ENCODE data around the gene SPECC1.

SPECC1 gene

GRCh38 chr17:20313891-20314290, 304.7 kb downstream of the SPECC1 start:
- H3K4me3 ChIP-seq (ENCODE audit: insufficient read depth in 1 of 2, low read depth in 1 of 2, low read length in 2 of 2), result no peak overlapping the region
- no peak overlapping the region for H3K4me2 ChIP-seq (ENCODE audit: low read length, poor library complexity, severe bottlenecking)
- H2BK12ac ChIP-seq (ENCODE audit: low read length in 2 of 2), result no peak overlapping the region
- H2AFZ ChIP-seq (ENCODE audit: low read depth, low read length), result no peak overlapping the region
- no peak overlapping the region for H2BK5ac ChIP-seq (ENCODE audit: low read depth, low read length, poor library complexity, severe bottlenecking)
- no peak overlapping the region for H4K8ac ChIP-seq (ENCODE audit: low read length)
- H3K4me1 ChIP-seq (ENCODE audit: control insufficient read depth, insufficient read depth, low read depth, low read length), result peaks cover 4% of the 10 kb centered on the region
- no peak overlapping the region for H3K18ac ChIP-seq (ENCODE audit: low read depth in 1 of 2, low read length in 2 of 2)
- peaks cover 1 to 39% of the 10 kb centered on the region in 2 experiments for H3K36me3 ChIP-seq (ENCODE audit: control insufficient read depth in 1 of 2, insufficient read depth in 2 of 2, low read depth in 1 of 2, low read length in 2 of 2)
- no peak overlapping the region for H2AK5ac ChIP-seq (ENCODE audit: low read length, severe bottlenecking)
- H3K4ac ChIP-seq (ENCODE audit: low read depth in 1 of 2, low read length in 2 of 2), result no peak overlapping the region
- H2BK120ac ChIP-seq (ENCODE audit: low read depth, low read length), result no peak overlapping the region
- no peaks in the 10 kb centered on the region for H3K27me3 ChIP-seq (ENCODE audit: control insufficient read depth in 1 of 2, insufficient read depth in 1 of 2, low read length in 2 of 2)
- H3K79me1 ChIP-seq (replicated peaks; ENCODE audit: low read length, poor library complexity, severe bottlenecking), result no peaks in the 10 kb centered on the region
- no peak overlapping the region for H3K9ac ChIP-seq (ENCODE audit: low read length)
- no peak overlapping the region for H3K14ac ChIP-seq (ENCODE audit: low read length in 2 of 2)
- WGBS, result 92% methylated on average over 7 of the region's 7 CpGs
- no peak overlapping the region for H3K23ac ChIP-seq (ENCODE audit: low read length in 2 of 2)
- DNase-seq, result no peak
- H3K27ac ChIP-seq (ENCODE audit: low read length, poor library complexity, severe bottlenecking), result no peak overlapping the region
- H3K9me3 ChIP-seq (ENCODE audit: control insufficient read depth, low read length), result peaks cover 5% of the 10 kb centered on the region
- no peak overlapping the region for H2BK15ac ChIP-seq (ENCODE audit: low read depth, poor library complexity, severe bottlenecking)
- H4K91ac ChIP-seq (ENCODE audit: low read length), result no peak overlapping the region

DNA sequence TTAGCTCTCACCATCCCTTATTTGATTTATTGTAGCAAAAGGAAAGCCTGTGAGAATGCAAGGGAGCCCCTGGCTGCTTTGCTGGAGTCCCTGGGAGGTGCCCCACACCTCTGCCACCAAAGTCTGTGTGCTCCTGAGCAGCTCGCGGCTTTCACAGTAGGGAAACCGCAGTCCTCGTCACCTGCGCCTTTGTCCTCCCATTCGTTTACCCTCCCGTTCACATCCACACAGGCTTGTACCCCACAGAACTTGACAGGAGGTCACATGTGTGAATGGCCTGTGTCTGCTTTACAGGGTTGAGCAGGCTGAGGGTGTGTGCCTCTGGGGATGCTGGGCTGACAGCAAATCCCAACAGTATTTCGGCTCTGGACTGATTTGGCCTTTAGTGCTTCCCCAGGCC, 305.7 kb downstream of the SPECC1 start:
- no peak overlapping the region for H3K4me2 ChIP-seq (ENCODE audit: low read length, poor library complexity, severe bottlenecking)
- H4K91ac ChIP-seq (ENCODE audit: low read length), result no peak overlapping the region
- no peak overlapping the region for H3K14ac ChIP-seq (ENCODE audit: low read length in 2 of 2)
- H2BK15ac ChIP-seq (ENCODE audit: low read depth, poor library complexity, severe bottlenecking), result no peak overlapping the region
- no peak overlapping the region for H3K23ac ChIP-seq (ENCODE audit: low read length in 2 of 2)
- no peak overlapping the region for H3K18ac ChIP-seq (ENCODE audit: low read depth in 1 of 2, low read length in 2 of 2)
- no peak overlapping the region for H2AK5ac ChIP-seq (ENCODE audit: low read length, severe bottlenecking)
- H2BK5ac ChIP-seq (ENCODE audit: low read depth, low read length, poor library complexity, severe bottlenecking), result no peak overlapping the region
- peaks cover 4% of the 10 kb centered on the region for H3K4me1 ChIP-seq (ENCODE audit: control insufficient read depth, insufficient read depth, low read depth, low read length)
- no peak overlapping the region for H3K27ac ChIP-seq (ENCODE audit: low read length, poor library complexity, severe bottlenecking)
- no peaks in the 10 kb centered on the region for H3K9me3 ChIP-seq (ENCODE audit: control insufficient read depth, low read length)
- no peak overlapping the region for H3K9ac ChIP-seq (ENCODE audit: low read length)
- H3K36me3 ChIP-seq (ENCODE audit: control insufficient read depth in 1 of 2, insufficient read depth in 2 of 2, low read depth in 1 of 2, low read length in 2 of 2), result peaks cover 0 to 39% of the 10 kb centered on the region in 2 experiments
- no peak overlapping the region for H4K8ac ChIP-seq (ENCODE audit: low read length)
- H2AFZ ChIP-seq (ENCODE audit: low read depth, low read length), result no peak overlapping the region
- H2BK12ac ChIP-seq (ENCODE audit: low read length in 2 of 2), result no peak overlapping the region
- DNase-seq, result no peak
- H3K27me3 ChIP-seq (ENCODE audit: control insufficient read depth in 1 of 2, insufficient read depth in 1 of 2, low read length in 2 of 2), result no peaks in the 10 kb centered on the region
- H3K4me3 ChIP-seq (ENCODE audit: insufficient read depth in 1 of 2, low read depth in 1 of 2, low read length in 2 of 2), result no peak overlapping the region
- H3K79me1 ChIP-seq (replicated peaks; ENCODE audit: low read length, poor library complexity, severe bottlenecking), result no peaks in the 10 kb centered on the region
- no peak overlapping the region for H2BK120ac ChIP-seq (ENCODE audit: low read depth, low read length)
- WGBS, result 95% methylated on average over 8 of the region's 8 CpGs
- no peak overlapping the region for H3K4ac ChIP-seq (ENCODE audit: low read depth in 1 of 2, low read length in 2 of 2)

DNA sequence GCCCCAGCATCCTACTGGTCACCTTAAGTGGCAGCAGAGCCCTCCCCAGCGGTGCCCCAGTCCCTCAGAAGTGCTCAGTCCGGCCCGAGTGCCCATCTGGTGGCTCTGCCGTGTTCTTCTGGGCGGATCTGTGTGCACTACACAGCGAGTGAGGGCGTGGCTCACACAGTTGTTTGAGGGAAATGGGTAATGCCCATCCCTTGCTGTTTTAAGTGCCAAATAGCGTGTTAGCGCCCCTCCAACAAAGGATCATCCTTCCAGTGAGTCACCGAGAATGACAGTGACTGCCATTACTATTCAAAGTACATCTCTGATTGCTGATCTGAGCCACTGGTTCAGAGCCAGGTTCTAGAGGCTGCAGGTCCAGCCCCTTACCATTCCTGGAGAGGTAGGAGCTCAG, 306.2 kb downstream of the SPECC1 start:
- Histone ChIP-seq H2BK12ac (ENCODE audit: low read length in 2 of 2) (no peak overlapping the region), H3K4me2 (ENCODE audit: low read length, poor library complexity, severe bottlenecking) (no peak overlapping the region), H4K91ac (ENCODE audit: low read length) (no peak overlapping the region), H3K79me1 (replicated peaks; ENCODE audit: low read length, poor library complexity, severe bottlenecking) (no peaks in the 10 kb centered on the region), H3K36me3 (ENCODE audit: control insufficient read depth in 1 of 2, insufficient read depth in 2 of 2, low read depth in 1 of 2, low read length in 2 of 2) (peaks cover 0 to 38% of the 10 kb centered on the region in 2 experiments), H2AK5ac (ENCODE audit: low read length, severe bottlenecking) (no peak overlapping the region), H2BK15ac (ENCODE audit: low read depth, poor library complexity, severe bottlenecking) (no peak overlapping the region), H3K23ac (ENCODE audit: low read length in 2 of 2) (no peak overlapping the region), H3K9ac (ENCODE audit: low read length) (no peak overlapping the region), H3K4ac (ENCODE audit: low read depth in 1 of 2, low read length in 2 of 2) (no peak overlapping the region), H3K27me3 (ENCODE audit: control insufficient read depth in 1 of 2, insufficient read depth in 1 of 2, low read length in 2 of 2) (no peaks in the 10 kb centered on the region), H3K27ac (ENCODE audit: low read length, poor library complexity, severe bottlenecking) (no peak overlapping the region), H3K9me3 (ENCODE audit: control insufficient read depth, low read length) (no peaks in the 10 kb centered on the region), H4K8ac (ENCODE audit: low read length) (no peak overlapping the region), H3K4me1 (ENCODE audit: control insufficient read depth, insufficient read depth, low read depth, low read length) (peaks cover 4% of the 10 kb centered on the region), H3K14ac (ENCODE audit: low read length in 2 of 2) (no peak overlapping the region), H2BK120ac (ENCODE audit: low read depth, low read length) (no peak overlapping the region), H2AFZ (ENCODE audit: low read depth, low read length) (no peak overlapping the region), H3K4me3 (ENCODE audit: insufficient read depth in 1 of 2, low read depth in 1 of 2, low read length in 2 of 2) (no peak overlapping the region), H3K18ac (ENCODE audit: low read depth in 1 of 2, low read length in 2 of 2) (no peak overlapping the region), H2BK5ac (ENCODE audit: low read depth, low read length, poor library complexity, severe bottlenecking) (no peak overlapping the region)
- 94% methylated on average over 10 of the region's 10 CpGs for WGBS
- DNase-seq, result no peak

DNA sequence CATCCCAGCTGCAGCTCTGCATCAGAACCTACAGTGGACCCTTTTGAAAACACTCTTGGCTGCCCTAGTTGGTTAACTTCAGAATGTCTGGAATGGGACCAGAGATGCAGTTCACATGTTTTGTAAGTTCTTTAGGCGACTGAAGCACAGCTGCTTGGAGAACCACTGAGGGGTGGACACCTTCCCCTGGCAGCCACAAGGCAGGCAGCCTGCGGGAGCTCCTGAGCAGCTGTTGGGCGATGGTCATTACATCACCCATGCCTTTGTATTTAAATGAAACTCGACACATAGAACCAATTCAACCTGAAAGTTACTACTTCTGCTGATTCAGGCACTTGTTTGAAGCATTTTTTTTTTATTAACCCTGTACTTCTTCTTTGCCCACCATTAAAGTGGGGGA, 306.7 kb downstream of the SPECC1 start:
- no peak overlapping the region for H3K23ac ChIP-seq (ENCODE audit: low read length in 2 of 2)
- H3K79me1 ChIP-seq (replicated peaks; ENCODE audit: low read length, poor library complexity, severe bottlenecking), result no peaks in the 10 kb centered on the region
- no peak overlapping the region for H3K4me3 ChIP-seq (ENCODE audit: insufficient read depth in 1 of 2, low read depth in 1 of 2, low read length in 2 of 2)
- no peak overlapping the region for H2BK15ac ChIP-seq (ENCODE audit: low read depth, poor library complexity, severe bottlenecking)
- H3K14ac ChIP-seq (ENCODE audit: low read length in 2 of 2), result no peak overlapping the region
- H4K8ac ChIP-seq (ENCODE audit: low read length), result no peak overlapping the region
- peaks cover 6% of the 10 kb centered on the region for H3K4me1 ChIP-seq (ENCODE audit: control insufficient read depth, insufficient read depth, low read depth, low read length)
- H3K9ac ChIP-seq (ENCODE audit: low read length), result no peak overlapping the region
- no peaks in the 10 kb centered on the region for H3K27me3 ChIP-seq (ENCODE audit: control insufficient read depth in 1 of 2, insufficient read depth in 1 of 2, low read length in 2 of 2)
- no peak overlapping the region for H3K18ac ChIP-seq (ENCODE audit: low read depth in 1 of 2, low read length in 2 of 2)
- 98% methylated on average over 3 of the region's 4 CpGs for WGBS
- DNase-seq, result no peak
- H3K36me3 ChIP-seq (ENCODE audit: control insufficient read depth in 1 of 2, insufficient read depth in 2 of 2, low read depth in 1 of 2, low read length in 2 of 2), result peaks cover 0 to 33% of the 10 kb centered on the region in 2 experiments
- no peak overlapping the region for H2BK5ac ChIP-seq (ENCODE audit: low read depth, low read length, poor library complexity, severe bottlenecking)
- H3K9me3 ChIP-seq (ENCODE audit: control insufficient read depth, low read length), result no peaks in the 10 kb centered on the region
- H2BK120ac ChIP-seq (ENCODE audit: low read depth, low read length), result no peak overlapping the region
- no peak overlapping the region for H3K4ac ChIP-seq (ENCODE audit: low read depth in 1 of 2, low read length in 2 of 2)
- H2AFZ ChIP-seq (ENCODE audit: low read depth, low read length), result no peak overlapping the region
- H3K4me2 ChIP-seq (ENCODE audit: low read length, poor library complexity, severe bottlenecking), result no peak overlapping the region
- no peak overlapping the region for H2AK5ac ChIP-seq (ENCODE audit: low read length, severe bottlenecking)
- H2BK12ac ChIP-seq (ENCODE audit: low read length in 2 of 2), result no peak overlapping the region
- no peak overlapping the region for H3K27ac ChIP-seq (ENCODE audit: low read length, poor library complexity, severe bottlenecking)
- H4K91ac ChIP-seq (ENCODE audit: low read length), result no peak overlapping the region

Data from mesenchymal stem cell (in vitro differentiated cells and primary cell).